ENCODE measurements around the gene MEX3B.
"Not testable (repeated sequence)": the region's sequence is repeated elsewhere in the genome, so short reads cannot be mapped to it uniquely, and the experiment has no call there.

The MEX3B gene

GRCh38 chr15:82017656-82018055 is 28.2 kb downstream of the MEX3B start:
- in situ Hi-C loops (cut with MboI; ENCODE audit: low sequenced_read_pairs): no loop called here

- in situ Hi-C loops (cut with MboI; ENCODE audit: low sequenced_read_pairs): no loop called here
Observed at GRCh38 chr15:82014989-82015388, 30.8 kb downstream of the MEX3B start.

- in situ Hi-C loops (cut with MboI; ENCODE audit: low sequenced_read_pairs): no loop called here
Observed at GRCh38 chr15:82012908-82013307, 32.9 kb downstream of the MEX3B start.

GRCh38 chr15:82005239-82005638 is 40.6 kb downstream of the MEX3B start:
- in situ Hi-C loops (cut with MboI; ENCODE audit: low sequenced_read_pairs): no loop called here

- in situ Hi-C loops (cut with MboI; ENCODE audit: low sequenced_read_pairs): no loop called here
Observed at GRCh38 chr15:82003916-82004315, 41.9 kb downstream of the MEX3B start.

GRCh38 chr15:81995081-81995480 is 50.7 kb downstream of the MEX3B start:
- in situ Hi-C loops (cut with MboI; ENCODE audit: low sequenced_read_pairs): not testable (repeated sequence)

- in situ Hi-C loops (cut with MboI; ENCODE audit: low sequenced_read_pairs): no loop called here
Observed at GRCh38 chr15:81992523-81992922, 53.3 kb downstream of the MEX3B start.
